SK-N-SH treated with all-trans-retinoic acid at 6 μM for 48 hours (cell line): ENCODE results near the gene MDM4.
"Not testable (repeated sequence)": the region's sequence is repeated elsewhere in the genome, so short reads cannot be mapped to it uniquely, and the experiment has no call there.

Experiments
- ISL1 ChIP-seq: fragments of 250-450 bp; sonication (Bioruptor Pico); IDR thresholded peaks from 2 replicates; pipeline ENCODE4 v2.1.2; 2022; ENCODE audit warnings: mild to moderate bottlenecking, moderate library complexity
- RARB ChIP-seq: fragments of 250-450 bp; sonication (Bioruptor Pico); IDR thresholded peaks from 2 replicates; pipeline ENCODE4 v1.8.0; 2021; ENCODE audit warnings: mild to moderate bottlenecking, moderate library complexity
- ZFP30 ChIP-seq: fragments of 450-650 bp; formaldehyde crosslinking; IDR thresholded peaks from 2 replicates; pipeline ENCODE4 v1.5.0; 2022; ENCODE audit warnings: mild to moderate bottlenecking, moderate library complexity
- ZNF8 ChIP-seq: fragments of 450-650 bp; formaldehyde crosslinking; IDR thresholded peaks from 2 replicates; pipeline ENCODE4 v1.5.0; 2020; ENCODE audit warnings: mild to moderate bottlenecking, moderate library complexity
- TF ChIP-seq, protein P1 (sequence below): fragments of 250-450 bp; sonication (Bioruptor Pico); IDR thresholded peaks from 2 replicates; pipeline ENCODE4 v1.8.0; 2020; ENCODE audit warnings: mild to moderate bottlenecking, moderate library complexity, borderline replicate concordance
- TF ChIP-seq, protein P2 (sequence below): fragments of 250-450 bp; sonication (Bioruptor Pico); IDR thresholded peaks from 2 replicates; pipeline ENCODE4 v1.5.1; 2020; ENCODE audit warnings: low read depth, mild to moderate bottlenecking, moderate library complexity

DNA sequence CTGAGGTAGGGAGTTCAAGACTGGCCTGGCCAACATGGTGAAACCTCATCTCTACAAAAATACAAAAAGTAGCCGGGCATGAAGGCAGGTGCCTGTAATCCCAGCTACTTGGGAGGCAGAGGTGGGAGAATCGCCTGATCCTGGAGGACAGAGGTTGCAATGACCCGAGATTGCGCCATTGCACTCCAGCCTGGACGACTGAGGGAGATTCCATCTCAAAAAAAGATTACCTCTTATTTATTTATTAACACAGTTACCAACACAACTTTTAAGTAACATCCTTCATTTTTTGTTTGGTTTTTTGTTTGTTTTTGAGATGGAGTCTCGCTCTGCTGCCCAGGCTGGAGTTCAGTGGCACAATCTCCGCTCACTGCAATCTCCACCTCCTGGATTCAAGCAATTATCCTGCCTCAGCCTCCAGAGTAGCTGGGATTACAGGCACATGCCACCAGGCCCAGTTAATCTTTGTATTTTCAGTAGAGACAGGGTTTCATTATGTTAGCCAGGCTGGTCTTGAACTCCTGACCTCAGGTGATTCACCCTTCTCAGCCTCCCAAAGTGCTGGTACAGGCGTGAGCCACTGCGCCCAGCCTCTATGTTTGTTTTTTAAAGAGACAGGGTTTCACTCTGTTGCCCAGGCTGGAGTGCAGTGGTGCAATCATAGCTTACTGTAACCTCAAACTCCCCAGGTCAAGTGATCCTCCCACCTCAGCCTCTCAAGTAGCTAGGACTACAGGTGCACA lies 29.5 kb upstream of the MDM4 start:
- TF ChIP-seq RARB, ISL1, ZFP30, ZNF8 (CRISPR knock-in tag): not testable (repeated sequence)
- TF ChIP-seq, protein P1, sequence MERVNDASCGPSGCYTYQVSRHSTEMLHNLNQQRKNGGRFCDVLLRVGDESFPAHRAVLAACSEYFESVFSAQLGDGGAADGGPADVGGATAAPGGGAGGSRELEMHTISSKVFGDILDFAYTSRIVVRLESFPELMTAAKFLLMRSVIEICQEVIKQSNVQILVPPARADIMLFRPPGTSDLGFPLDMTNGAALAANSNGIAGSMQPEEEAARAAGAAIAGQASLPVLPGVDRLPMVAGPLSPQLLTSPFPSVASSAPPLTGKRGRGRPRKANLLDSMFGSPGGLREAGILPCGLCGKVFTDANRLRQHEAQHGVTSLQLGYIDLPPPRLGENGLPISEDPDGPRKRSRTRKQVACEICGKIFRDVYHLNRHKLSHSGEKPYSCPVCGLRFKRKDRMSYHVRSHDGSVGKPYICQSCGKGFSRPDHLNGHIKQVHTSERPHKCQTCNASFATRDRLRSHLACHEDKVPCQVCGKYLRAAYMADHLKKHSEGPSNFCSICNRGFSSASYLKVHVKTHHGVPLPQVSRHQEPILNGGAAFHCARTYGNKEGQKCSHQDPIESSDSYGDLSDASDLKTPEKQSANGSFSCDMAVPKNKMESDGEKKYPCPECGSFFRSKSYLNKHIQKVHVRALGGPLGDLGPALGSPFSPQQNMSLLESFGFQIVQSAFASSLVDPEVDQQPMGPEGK (CRISPR knock-in tag), result not testable (repeated sequence)
- TF ChIP-seq, protein P2, sequence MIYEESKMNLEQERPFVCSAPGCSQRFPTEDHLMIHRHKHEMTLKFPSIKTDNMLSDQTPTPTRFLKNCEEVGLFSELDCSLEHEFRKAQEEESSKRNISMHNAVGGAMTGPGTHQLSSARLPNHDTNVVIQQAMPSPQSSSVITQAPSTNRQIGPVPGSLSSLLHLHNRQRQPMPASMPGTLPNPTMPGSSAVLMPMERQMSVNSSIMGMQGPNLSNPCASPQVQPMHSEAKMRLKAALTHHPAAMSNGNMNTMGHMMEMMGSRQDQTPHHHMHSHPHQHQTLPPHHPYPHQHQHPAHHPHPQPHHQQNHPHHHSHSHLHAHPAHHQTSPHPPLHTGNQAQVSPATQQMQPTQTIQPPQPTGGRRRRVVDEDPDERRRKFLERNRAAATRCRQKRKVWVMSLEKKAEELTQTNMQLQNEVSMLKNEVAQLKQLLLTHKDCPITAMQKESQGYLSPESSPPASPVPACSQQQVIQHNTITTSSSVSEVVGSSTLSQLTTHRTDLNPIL, result not testable (repeated sequence)
